ENCODE measurements around the gene OCA2.

GRCh38 chr15:27706300-27706699, 392.8 kb downstream of the OCA2 start:
- no peak for TF ChIP-seq MAZ (IDR thresholded peaks at IDR 0.05; ENCODE audit: borderline replicate concordance, low read depth, low read length)
- no peak for TF ChIP-seq MAZ (CRISPR knock-in tag; IDR thresholded peaks at IDR 0.05; ENCODE audit: low read depth)
- no peak for TF ChIP-seq KLF13 (CRISPR knock-in tag; IDR thresholded peaks at IDR 0.05)
- TF ChIP-seq SKIL (CRISPR knock-in tag; IDR thresholded peaks at IDR 0.05; ENCODE audit: borderline replicate concordance), result no peak
- TF ChIP-seq SRF (IDR thresholded peaks at IDR 0.05; ENCODE audit: low read depth, low read length), result no peak
- no peak for TF ChIP-seq SAFB2 (CRISPR knock-in tag; IDR thresholded peaks at IDR 0.05; ENCODE audit: borderline replicate concordance, low read depth)
- no peak for TF ChIP-seq ZNF724P (CRISPR knock-in tag; IDR thresholded peaks at IDR 0.05; ENCODE audit: borderline replicate concordance)
- TF ChIP-seq IKZF4 (CRISPR knock-in tag; IDR thresholded peaks at IDR 0.05; ENCODE audit: borderline replicate concordance, low read depth, not compliant biosample characterization), result no peak
- TF ChIP-seq ZBTB7A (CRISPR knock-in tag; IDR thresholded peaks at IDR 0.05), result no peak

All from HepG2 (cell line).